SKM-1 treated with dmso at 0.1 percent for 144 hours (cell line): ENCODE data around the gene FBXL19.
"Not testable (repeated sequence)": the region's sequence is repeated elsewhere in the genome, so short reads cannot be mapped to it uniquely, and the experiment has no call there.

Source experiments
- DNase-seq: peaks from one replicate; lab custom pipeline; 2025; ENCODE audit not compliant: unreplicated experiment; lab: John Stamatoyannopoulos, UW

Gene FBXL19

DNA sequence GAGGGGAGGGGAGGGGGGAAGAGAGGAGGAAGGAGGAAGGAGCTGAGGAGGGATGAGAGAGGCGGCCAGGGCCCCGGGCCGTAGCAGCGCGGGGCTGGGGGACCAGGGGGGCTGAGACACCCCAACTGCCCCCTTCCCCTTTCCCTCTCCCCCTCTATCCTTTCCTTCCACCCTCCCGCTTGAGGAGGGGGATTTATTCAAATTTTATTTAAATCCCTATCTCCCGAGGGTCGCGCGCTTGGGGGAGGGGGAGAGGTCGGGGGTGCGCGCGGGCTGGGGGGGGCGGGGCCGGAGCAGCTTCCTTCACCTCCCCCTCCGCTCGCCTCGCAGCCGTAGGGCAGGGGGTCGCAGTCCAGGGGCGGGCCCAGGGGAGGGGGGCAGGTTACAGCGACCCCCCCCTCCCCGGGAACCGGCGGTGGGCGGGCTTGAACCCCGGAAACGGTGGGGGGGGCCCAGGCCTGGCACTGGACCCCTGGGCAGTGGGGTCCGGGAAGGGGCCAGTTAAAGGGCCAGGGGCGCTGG, at the start of gene FBXL19:
FBXL19 (plus strand) TSS at position 19 of the 522 bp plus-strand sequence. CDS start 2,183 bp downstream, outside the sequence.
- DNase-seq, result no peak

DNA sequence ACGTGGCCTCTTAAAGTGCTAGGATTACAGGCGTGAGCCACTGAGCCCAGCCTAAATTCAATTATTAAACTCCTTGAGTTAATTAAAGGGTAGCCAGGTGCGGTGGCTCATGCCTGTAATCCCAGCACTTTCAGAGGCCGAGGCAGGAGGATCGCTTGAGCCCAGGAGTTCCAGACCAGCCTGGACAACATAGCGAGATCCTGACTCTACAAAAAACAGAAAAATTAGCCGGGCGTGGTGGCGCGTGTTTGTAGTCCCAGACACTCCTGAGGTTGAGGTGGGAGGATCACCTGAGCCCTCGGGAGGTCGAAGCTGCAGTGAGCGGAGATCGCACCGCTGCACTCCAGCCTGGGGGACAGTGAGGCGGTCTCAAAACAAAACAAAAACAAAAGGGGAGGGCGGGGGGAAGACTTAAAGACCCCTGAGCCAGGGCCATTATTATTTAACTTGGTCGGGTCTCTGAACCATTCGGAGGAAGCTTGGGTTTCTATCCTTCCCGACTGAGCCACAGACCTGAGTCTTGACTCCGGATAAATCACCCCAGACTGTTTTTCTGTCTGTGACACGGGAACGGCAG, 49.0 kb upstream of the FBXL19 start:
- DNase-seq, result no peak

GRCh38 chr16:30874821-30875717, 48.3 kb upstream of the FBXL19 start:
- peak; percentile 85 for DNase-seq

DNA sequence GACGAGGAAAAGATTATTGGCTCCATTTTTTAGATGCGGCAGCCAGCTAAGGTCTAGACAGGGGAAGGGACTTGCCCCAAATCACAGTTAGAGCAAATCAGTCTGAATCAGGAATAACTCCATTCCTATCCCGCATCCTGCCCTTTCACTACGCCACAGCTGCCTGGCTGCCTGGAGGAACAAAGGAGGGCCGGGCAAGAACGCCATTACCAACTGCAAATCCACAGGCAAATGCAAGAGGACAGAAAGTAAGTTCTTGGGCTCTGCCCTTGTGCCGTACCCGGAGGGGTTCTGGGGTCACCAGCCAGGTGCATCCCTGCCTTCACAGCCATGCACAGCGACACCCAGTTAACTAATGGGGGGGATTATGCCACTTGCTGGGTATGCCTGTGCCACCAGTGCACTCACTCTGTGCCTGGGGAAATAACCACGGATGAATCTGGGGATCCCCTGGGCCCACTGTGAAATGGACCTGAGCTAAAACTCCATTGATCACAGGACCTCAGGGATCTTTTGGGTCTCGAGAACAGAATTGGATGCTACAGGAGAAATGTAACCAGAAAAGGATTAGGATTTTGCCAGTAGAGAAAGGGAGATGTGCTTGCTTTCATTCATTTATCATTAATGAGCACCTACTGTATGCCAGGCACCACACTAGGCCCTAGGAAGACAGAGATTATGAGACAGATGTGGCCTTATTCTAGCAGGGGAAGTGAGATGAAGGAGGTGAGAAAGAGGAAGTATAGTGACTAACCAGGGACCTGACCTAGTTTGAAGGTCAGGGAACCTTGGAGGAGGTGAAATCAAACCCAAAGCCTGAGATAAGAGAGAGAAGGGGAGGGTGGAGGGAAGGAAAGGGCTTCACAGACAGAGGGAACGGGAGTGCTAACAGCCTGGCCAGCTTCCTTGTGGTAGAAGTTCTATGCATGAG, 47.2 kb upstream of the FBXL19 start:
- DNase-seq, result peak; percentile 83

GRCh38 chr16:30876867-30877266, 46.5 kb upstream of the FBXL19 start:
- DNase-seq, result no peak

DNA sequence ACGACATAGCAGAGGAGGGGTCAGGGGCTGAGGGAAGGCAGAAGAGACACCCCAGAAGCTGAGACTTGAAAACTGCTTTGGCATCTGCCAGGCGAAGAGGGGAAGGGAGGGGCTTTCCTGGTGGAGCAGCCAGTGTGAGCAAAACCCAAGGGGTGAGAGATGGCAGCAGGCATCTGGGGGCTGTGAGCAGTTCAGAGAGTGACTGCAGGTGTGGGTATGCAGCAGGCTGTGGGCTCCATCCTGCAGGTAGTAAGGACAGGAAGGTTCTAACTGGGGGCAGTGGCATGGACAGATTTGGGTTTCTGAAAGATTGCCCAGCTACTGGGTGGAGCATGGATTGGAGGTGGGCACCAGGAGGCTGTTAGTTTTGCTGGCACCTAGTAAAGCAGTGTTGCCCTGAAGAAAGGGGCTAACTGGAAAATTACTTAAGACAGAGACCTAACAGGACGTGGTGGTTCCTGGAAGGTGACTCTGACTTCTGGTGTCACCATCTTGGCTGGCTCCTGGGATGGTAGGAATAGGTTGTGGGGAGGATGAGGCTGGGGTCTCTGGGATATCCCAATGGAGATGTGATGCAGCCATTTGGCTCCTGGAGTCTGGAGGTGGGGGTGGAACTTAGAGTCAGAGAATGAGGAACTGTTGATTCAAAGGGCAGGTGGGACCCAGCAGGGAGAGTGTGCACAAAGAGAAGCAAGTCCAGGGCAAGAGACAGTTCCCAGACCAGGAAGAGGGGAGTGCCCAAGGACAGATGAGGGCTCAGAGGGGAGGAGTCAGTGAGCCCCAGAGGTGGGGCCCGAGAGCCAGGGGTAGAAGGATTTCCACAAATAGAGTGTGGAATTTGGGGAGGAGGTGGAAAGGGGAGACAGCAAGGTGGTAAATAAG, 40.7 kb upstream of the FBXL19 start:
- DNase-seq, result no peak

DNA sequence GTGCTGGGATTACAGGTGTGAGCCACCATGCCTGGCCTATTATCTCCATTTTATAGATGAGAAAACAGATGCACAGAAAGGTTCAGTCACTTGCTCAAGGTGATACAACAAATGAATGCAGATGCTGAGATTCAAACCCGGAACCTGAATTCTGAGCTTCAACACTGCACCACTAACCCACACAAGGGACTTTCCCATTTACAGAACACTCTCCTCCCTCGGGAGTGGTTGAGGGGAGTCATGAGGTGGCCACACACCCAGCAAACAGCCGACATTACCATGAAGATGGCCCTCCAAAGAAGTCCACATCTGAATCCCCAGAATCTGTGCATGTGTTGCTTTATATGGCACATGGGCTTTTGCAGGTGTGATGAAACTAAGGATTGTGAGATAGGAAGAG, 38.6 kb upstream of the FBXL19 start:
- no peak for DNase-seq

GRCh38 chr16:30885196-30885595, 38.2 kb upstream of the FBXL19 start:
- no peak for DNase-seq

GRCh38 chr16:30886145-30886544, 37.2 kb upstream of the FBXL19 start:
- DNase-seq, result no peak

GRCh38 chr16:30887927-30888326, 35.4 kb upstream of the FBXL19 start:
- no peak for DNase-seq

DNA sequence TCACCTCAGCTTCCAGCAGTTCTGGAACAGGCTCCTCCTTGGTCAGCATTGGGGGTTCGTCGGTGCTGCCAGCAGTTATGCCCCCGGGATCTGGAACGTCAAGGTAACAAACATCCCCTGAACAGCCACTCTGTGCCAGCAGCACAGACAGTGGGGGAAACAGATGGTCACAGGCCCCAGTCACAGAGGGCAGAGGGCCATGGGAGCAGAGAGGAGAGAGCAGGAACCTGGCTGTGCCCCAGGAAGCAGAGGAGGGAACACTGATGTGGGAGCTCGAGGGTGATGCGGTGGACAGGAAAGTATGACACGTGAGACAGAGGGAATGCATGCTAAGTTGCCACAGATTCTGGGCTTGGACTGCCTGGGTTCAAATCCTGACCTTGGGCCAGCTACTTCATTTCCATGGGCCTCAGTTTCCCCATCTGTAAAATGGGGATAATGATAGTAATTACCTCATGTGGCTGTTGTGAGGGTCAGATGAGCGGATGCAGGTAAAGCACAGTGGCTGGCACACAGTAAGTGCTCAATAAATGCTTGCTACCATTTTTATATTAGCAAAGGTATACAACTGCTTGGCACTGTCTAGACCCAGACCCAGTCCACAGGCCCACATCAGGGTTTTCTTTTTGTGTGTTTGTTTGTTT, 34.4 kb upstream of the FBXL19 start:
- DNase-seq, result no peak

GRCh38 chr16:30889721-30890120, 33.7 kb upstream of the FBXL19 start:
- no peak for DNase-seq

- DNase-seq, result not testable (repeated sequence)
These were observed 32.1 kb upstream of the FBXL19 start for GRCh38 chr16:30891043-30891823.

DNA sequence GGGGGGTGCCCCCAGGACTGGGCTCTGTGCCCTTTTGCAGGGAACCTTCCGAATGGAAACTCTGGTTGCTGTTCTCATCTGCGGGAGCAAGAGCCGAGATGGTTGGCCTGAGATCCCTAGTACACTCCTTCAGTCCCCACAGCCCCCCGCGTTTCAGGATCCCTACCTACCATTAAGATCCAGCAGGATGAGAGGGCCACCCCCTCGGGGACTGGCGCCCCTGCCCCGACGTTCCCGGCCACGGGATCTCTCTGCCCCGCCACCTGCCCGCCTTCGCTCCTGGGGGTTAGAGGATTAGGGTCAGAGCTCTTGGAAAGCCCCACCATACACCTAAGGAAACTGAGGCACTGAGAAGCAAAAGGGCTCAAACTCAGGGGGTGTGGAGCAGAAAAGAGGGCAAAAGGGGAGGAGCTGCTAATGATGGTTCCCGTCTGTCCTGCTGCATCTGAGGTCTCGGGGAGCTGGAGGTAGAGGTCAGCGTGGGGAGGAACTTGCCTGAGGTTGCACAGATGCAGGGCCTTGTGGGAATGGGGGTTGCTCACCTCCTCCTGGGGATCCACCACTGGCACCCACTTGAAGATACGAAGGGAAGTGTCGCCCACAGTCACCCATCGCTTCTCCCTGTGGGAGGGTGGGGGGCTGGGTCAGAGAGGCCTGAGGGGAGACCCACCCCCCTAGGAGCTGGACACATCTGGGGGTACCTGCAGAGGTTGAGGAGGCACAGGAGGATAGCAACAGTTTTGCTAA, 30.5 kb upstream of the FBXL19 start:
- no peak for DNase-seq

GRCh38 chr16:30893417-30893743, 30.0 kb upstream of the FBXL19 start:
- DNase-seq, result no peak

DNA sequence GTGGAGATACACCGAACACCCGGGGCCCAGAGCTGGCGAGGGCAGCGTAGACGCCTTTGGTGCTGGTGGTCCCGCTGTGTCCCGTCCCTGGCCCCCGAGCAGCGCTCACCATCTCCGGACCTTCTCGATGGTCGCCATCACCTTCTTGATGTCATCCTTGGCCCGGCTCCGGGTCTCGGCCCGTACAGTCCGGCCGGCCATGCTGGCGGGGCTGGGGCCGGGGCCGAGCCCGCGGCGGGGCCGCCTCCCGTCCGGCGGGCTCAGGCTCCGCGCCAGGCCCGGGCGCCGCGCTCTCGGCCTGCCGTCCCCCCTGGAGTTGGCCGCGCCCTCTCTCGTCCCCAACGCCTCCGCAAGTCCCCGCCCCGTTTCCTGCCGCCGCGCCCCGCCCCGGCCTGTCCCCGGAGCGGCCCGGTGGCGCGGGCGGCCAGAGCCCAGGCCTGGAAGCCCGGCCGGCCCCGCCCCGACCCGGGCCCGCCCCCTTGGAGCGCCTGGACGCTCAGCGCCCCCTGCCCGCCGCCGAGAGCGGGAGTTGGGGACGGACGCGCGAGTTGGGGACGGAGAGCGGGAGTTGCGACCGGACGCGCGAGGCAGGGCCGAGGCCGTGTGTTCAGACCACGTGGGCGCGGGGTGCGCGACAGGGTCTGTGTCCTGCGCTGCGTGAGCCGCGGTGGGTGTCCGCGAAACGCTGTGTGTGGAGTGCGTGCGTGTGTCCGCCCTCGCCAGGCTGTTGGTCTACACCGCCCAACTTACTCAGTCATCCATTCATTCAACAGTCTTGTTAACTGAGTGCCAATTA, 29.4 kb upstream of the FBXL19 start, which contains the start of gene BCL7C:
BCL7C (minus strand) TSS at position 334 of the 796 bp plus-strand sequence; CDS start at position 201, 133 bp downstream.
- peak; percentile 80 for DNase-seq
